Retinal pigment epithelial cell (primary cell): ENCODE measurements around the gene VPS13D.
"Not testable (repeated sequence)": the region's sequence is repeated elsewhere in the genome, so short reads cannot be mapped to it uniquely, and the experiment has no call there.

Experiments used
- DNase-seq: peaks from one replicate; pipeline ENCODE4 v3.0.0-alpha.2; 2010; ENCODE audit warnings: low read depth
- H3K4me3 ChIP-seq: 2 replicates; pipeline ENCODE4 v1.5.1; 2011; ENCODE audit warnings: mild to moderate bottlenecking, low read length, control low read depth, moderate library complexity
- CTCF ChIP-seq: conservative IDR thresholded peaks from 2 replicates; pipeline ENCODE4 v1.5.1; 2011; ENCODE audit warnings: low read depth, low read length, control low read depth, inconsistent platforms

VPS13D gene

GRCh38 chr1:12519693-12520364 is 290.0 kb downstream of the VPS13D start:
- no peak overlapping the region for H3K4me3 ChIP-seq
- TF ChIP-seq CTCF, result no peak

GRCh38 chr1:12521096-12521495 is 291.3 kb downstream of the VPS13D start:
- DNase-seq, result no peak
- no peak overlapping the region for H3K4me3 ChIP-seq
- no peak for TF ChIP-seq CTCF

More at GRCh38 chr1:12519693-12520364, 290.0 kb downstream of the VPS13D start:
- no peak for DNase-seq

- DNase-seq, H3K4me3 ChIP-seq: not testable (repeated sequence)
These were observed 292.9 kb downstream of the VPS13D start for GRCh38 chr1:12522780-12523179.

GRCh38 chr1:12524266-12524665 is 294.4 kb downstream of the VPS13D start:
- no peak for TF ChIP-seq CTCF
- H3K4me3 ChIP-seq, result no peak overlapping the region
- no peak for DNase-seq

GRCh38 chr1:12525311-12526181 is 295.7 kb downstream of the VPS13D start:
- TF ChIP-seq CTCF, result no peak
- H3K4me3 ChIP-seq, result no peak overlapping the region
- DNase-seq, result no peak

- no peak overlapping the region for H3K4me3 ChIP-seq
- no peak for TF ChIP-seq CTCF
- no peak for DNase-seq
These were observed 297.7 kb downstream of the VPS13D start for GRCh38 chr1:12527564-12527963.

- DNase-seq, result no peak
- TF ChIP-seq CTCF, result no peak
- no peak overlapping the region for H3K4me3 ChIP-seq
These were observed 298.4 kb downstream of the VPS13D start for GRCh38 chr1:12528021-12528852.
